HG02981 (cell line): ENCODE measurements around the gene RHOBTB1.
A peak's percentile ranks its signal among the peaks of the same experiment; 100 is the strongest.

Source experiments
- ATAC-seq: cut with Tn5 transposase; IDR thresholded peaks from one replicate; pipeline ENCODE4 v1.9.1; 2021; ENCODE audit warnings: mild to moderate bottlenecking, moderate library complexity; ENCODE audit not compliant: unreplicated experiment

The RHOBTB1 gene

GRCh38 chr10:60965696-60966095 lies 21.7 kb upstream of the RHOBTB1 start:
- ATAC-seq = no peak

- peak; percentile 59 for ATAC-seq
Observed at GRCh38 chr10:60964257-60965235, 20.6 kb upstream of the RHOBTB1 start.

GRCh38 chr10:60963441-60964256 lies 19.7 kb upstream of the RHOBTB1 start:
- no peak for ATAC-seq

GRCh38 chr10:60962946-60963345 lies 19.0 kb upstream of the RHOBTB1 start:
- ATAC-seq = no peak

- ATAC-seq = no peak
Observed at GRCh38 chr10:60960913-60961312, 16.9 kb upstream of the RHOBTB1 start.

- no peak for ATAC-seq
Observed at GRCh38 chr10:60960031-60960430, 16.0 kb upstream of the RHOBTB1 start.

- ATAC-seq = no peak
Observed at GRCh38 chr10:60958892-60959601, 15.1 kb upstream of the RHOBTB1 start.

GRCh38 chr10:60957667-60958221 lies 13.8 kb upstream of the RHOBTB1 start:
- ATAC-seq = no peak

- ATAC-seq = no peak
Observed at GRCh38 chr10:60955957-60956425, 12.0 kb upstream of the RHOBTB1 start.

- no peak for ATAC-seq
Observed at GRCh38 chr10:60955316-60955715, 11.3 kb upstream of the RHOBTB1 start.

GRCh38 chr10:60954035-60954434 lies 10.1 kb upstream of the RHOBTB1 start:
- no peak for ATAC-seq

GRCh38 chr10:60953420-60953819 lies 9.4 kb upstream of the RHOBTB1 start:
- ATAC-seq = no peak

GRCh38 chr10:60952846-60953220 lies 8.8 kb upstream of the RHOBTB1 start:
- no peak for ATAC-seq

- ATAC-seq = no peak
Observed at GRCh38 chr10:60952067-60952845, 8.3 kb upstream of the RHOBTB1 start.

- ATAC-seq = no peak
Observed at GRCh38 chr10:60951272-60951724, 7.3 kb upstream of the RHOBTB1 start.

GRCh38 chr10:60950300-60950699 lies 6.3 kb upstream of the RHOBTB1 start:
- ATAC-seq = peak; percentile 73

- no peak for ATAC-seq
Observed at GRCh38 chr10:60948851-60949250, 4.9 kb upstream of the RHOBTB1 start.

- ATAC-seq = no peak
Observed at GRCh38 chr10:60944910-60945297, 919 bp upstream of the RHOBTB1 start.

GRCh38 chr10:60943316-60944057 lies 498 bp downstream of the RHOBTB1 start:
- ATAC-seq = peak; percentile 33
